ENCODE measurements around the gene GPR137B. TPM values are rescaled to one million over a fixed set of nuclear protein-coding genes. Genes with fewer than 3 reads are reported as not detected.

Gene GPR137B
- total and polyA plus RNA-seq, 3 experiments from 2014 or later, result 8.3 to 13.0 (median 8.8) TPM

- no peak for DNase-seq
- Histone ChIP-seq H3K9me3 (ENCODE audit: low read length) (no peaks in the 10 kb centered on the region), H3K36me3 (ENCODE audit: insufficient read depth, low read length) (no peaks in the 10 kb centered on the region), H3K27me3 (ENCODE audit: insufficient read depth, low read length, poor library complexity, severe bottlenecking) (no peaks in the 10 kb centered on the region), H3K27ac (ENCODE audit: low read depth, low read length) (no peak overlapping the region), H3K4me1 (ENCODE audit: insufficient read depth, low read length) (no peaks in the 10 kb centered on the region), H3K4me3 (ENCODE audit: low read length) (no peak overlapping the region)
- CTCF ChIA-PET, result interaction anchor here (0.9 to 1.7 kb wide), 4 partner anchors 173 to 374 kb away, joined by 3 to 5 read pairs (median 4); no protein-coding TSS in a partner anchor
- POLR2A ChIA-PET, result no interaction called here
- no peaks in the 10 kb centered on the region for H3K36me3 Mint-ChIP-seq
- H3K4me3 Mint-ChIP-seq, result no peak overlapping the region
- H3K4me1 Mint-ChIP-seq, result peaks cover 0 to 2% (median 0%) of the 10 kb centered on the region in 3 donors
- H3K27me3 Mint-ChIP-seq, result peaks cover 0 to 1% of the 10 kb centered on the region in 2 donors
- H3K27ac Mint-ChIP-seq, result no peak overlapping the region
- H3K9me3 Mint-ChIP-seq, result no peaks in the 10 kb centered on the region
Measured at GRCh38 chr1:236111527-236112331, 30.6 kb upstream of the GPR137B start.

- CTCF ChIA-PET, result interaction anchor here (0.9 to 1.1 kb wide), 2 partner anchors 173 to 340 kb away, joined by 4 read pairs; no protein-coding TSS in a partner anchor
- no peak overlapping the region for H3K4me3 ChIP-seq (ENCODE audit: low read length)
- POLR2A ChIA-PET, result no interaction called here
- no peaks in the 10 kb centered on the region for H3K9me3 Mint-ChIP-seq
- no peaks in the 10 kb centered on the region for H3K4me1 ChIP-seq (ENCODE audit: insufficient read depth, low read length)
- H3K9me3 ChIP-seq (ENCODE audit: low read length), result no peaks in the 10 kb centered on the region
- no peaks in the 10 kb centered on the region for H3K27me3 ChIP-seq (ENCODE audit: insufficient read depth, low read length, poor library complexity, severe bottlenecking)
- H3K27ac Mint-ChIP-seq, result no peak overlapping the region
- no peaks in the 10 kb centered on the region for H3K36me3 Mint-ChIP-seq
- peaks cover 0 to 2% (median 0%) of the 10 kb centered on the region in 3 donors for H3K4me1 Mint-ChIP-seq
- H3K36me3 ChIP-seq (ENCODE audit: insufficient read depth, low read length), result no peaks in the 10 kb centered on the region
- DNase-seq, result no peak
- H3K27me3 Mint-ChIP-seq, result peaks cover 0 to 1% of the 10 kb centered on the region in 2 donors
- no peak overlapping the region for H3K27ac ChIP-seq (ENCODE audit: low read depth, low read length)
- no peak overlapping the region for H3K4me3 Mint-ChIP-seq
Measured at GRCh38 chr1:236112332-236112627, 30.1 kb upstream of the GPR137B start.

GRCh38 chr1:236113324-236114032 is 28.9 kb upstream of the GPR137B start:
- no peaks in the 10 kb centered on the region for H3K9me3 Mint-ChIP-seq
- no peaks in the 10 kb centered on the region for H3K36me3 ChIP-seq (ENCODE audit: insufficient read depth, low read length)
- DNase-seq, result no peak
- H3K4me1 Mint-ChIP-seq, result peaks cover 0 to 2% (median 0%) of the 10 kb centered on the region in 3 donors
- no peak overlapping the region for H3K4me3 ChIP-seq (ENCODE audit: low read length)
- no peak overlapping the region for H3K27ac ChIP-seq (ENCODE audit: low read depth, low read length)
- H3K4me1 ChIP-seq (ENCODE audit: insufficient read depth, low read length), result no peaks in the 10 kb centered on the region
- H3K27me3 ChIP-seq (ENCODE audit: insufficient read depth, low read length, poor library complexity, severe bottlenecking), result no peaks in the 10 kb centered on the region
- H3K9me3 ChIP-seq (ENCODE audit: low read length), result no peaks in the 10 kb centered on the region
- H3K4me3 Mint-ChIP-seq, result no peak overlapping the region
- no peak overlapping the region for H3K27ac Mint-ChIP-seq
- peaks cover 0 to 1% of the 10 kb centered on the region in 2 donors for H3K27me3 Mint-ChIP-seq
- ChIA-PET CTCF (no interaction called here), POLR2A (no interaction called here)
- no peaks in the 10 kb centered on the region for H3K36me3 Mint-ChIP-seq

- Mint-ChIP-seq H3K4me1 (peaks cover 0 to 2% (median 0%) of the 10 kb centered on the region in 3 donors), H3K4me3 (no peak overlapping the region), H3K27ac (no peak overlapping the region), H3K9me3 (no peaks in the 10 kb centered on the region), H3K36me3 (no peaks in the 10 kb centered on the region), H3K27me3 (peaks cover 0 to 1% of the 10 kb centered on the region in 2 donors)
- DNase-seq, result no peak
- no peaks in the 10 kb centered on the region for H3K4me1 ChIP-seq (ENCODE audit: insufficient read depth, low read length)
- H3K36me3 ChIP-seq (ENCODE audit: insufficient read depth, low read length), result no peaks in the 10 kb centered on the region
- no peak overlapping the region for H3K4me3 ChIP-seq (ENCODE audit: low read length)
- no peak overlapping the region for H3K27ac ChIP-seq (ENCODE audit: low read depth, low read length)
- POLR2A ChIA-PET, result no interaction called here
- no peaks in the 10 kb centered on the region for H3K27me3 ChIP-seq (ENCODE audit: insufficient read depth, low read length, poor library complexity, severe bottlenecking)
- H3K9me3 ChIP-seq (ENCODE audit: low read length), result no peaks in the 10 kb centered on the region
- CTCF ChIA-PET, result no interaction called here
Measured at GRCh38 chr1:236114076-236114747, 28.1 kb upstream of the GPR137B start.

- Histone ChIP-seq H3K4me3 (ENCODE audit: low read length) (no peak overlapping the region), H3K27me3 (ENCODE audit: insufficient read depth, low read length, poor library complexity, severe bottlenecking) (no peaks in the 10 kb centered on the region), H3K4me1 (ENCODE audit: insufficient read depth, low read length) (peaks cover 14% of the 10 kb centered on the region), H3K9me3 (ENCODE audit: low read length) (no peaks in the 10 kb centered on the region), H3K36me3 (ENCODE audit: insufficient read depth, low read length) (no peaks in the 10 kb centered on the region), H3K27ac (ENCODE audit: low read depth, low read length) (no peak overlapping the region)
- H3K36me3 Mint-ChIP-seq, result no peaks in the 10 kb centered on the region
- peaks cover 21 to 27% (median 26%) of the 10 kb centered on the region in 3 donors for H3K4me1 Mint-ChIP-seq
- POLR2A ChIA-PET, result no interaction called here
- peaks cover 0 to 1% of the 10 kb centered on the region in 2 donors for H3K27me3 Mint-ChIP-seq
- DNase-seq, result no peak
- CTCF ChIA-PET, result no interaction called here
- no peaks in the 10 kb centered on the region for H3K9me3 Mint-ChIP-seq
- no peak overlapping the region for H3K4me3 Mint-ChIP-seq
- no peak overlapping the region for H3K27ac Mint-ChIP-seq
Measured at GRCh38 chr1:236117710-236118109, 24.6 kb upstream of the GPR137B start.

- no peak for DNase-seq
- no peaks in the 10 kb centered on the region for H3K9me3 Mint-ChIP-seq
- ChIA-PET POLR2A (no interaction called here), CTCF (no interaction called here)
- peak overlapping the region in 4 of 7 donors; percentile 24 to 83 (median 42) for H3K4me3 Mint-ChIP-seq
- Histone ChIP-seq H3K27ac (ENCODE audit: low read depth, low read length) (no peak overlapping the region), H3K27me3 (ENCODE audit: insufficient read depth, low read length, poor library complexity, severe bottlenecking) (no peaks in the 10 kb centered on the region), H3K9me3 (ENCODE audit: low read length) (no peaks in the 10 kb centered on the region), H3K36me3 (ENCODE audit: insufficient read depth, low read length) (no peaks in the 10 kb centered on the region), H3K4me1 (ENCODE audit: insufficient read depth, low read length) (peaks cover 14% of the 10 kb centered on the region), H3K4me3 (ENCODE audit: low read length) (no peak overlapping the region)
- peaks cover 0 to 6% of the 10 kb centered on the region in 2 donors for H3K27me3 Mint-ChIP-seq
- H3K4me1 Mint-ChIP-seq, result peaks cover 25 to 27% (median 26%) of the 10 kb centered on the region in 3 donors
- H3K36me3 Mint-ChIP-seq, result no peaks in the 10 kb centered on the region
- peak overlapping the region in 6 of 8 donors; percentile 10 to 81 (median 39) for H3K27ac Mint-ChIP-seq
Measured at GRCh38 chr1:236119943-236120484, 22.3 kb upstream of the GPR137B start.

GRCh38 chr1:236120721-236121153 is 21.6 kb upstream of the GPR137B start:
- Mint-ChIP-seq H3K4me3 (peak overlapping the region; percentile 62 to 84 (median 78)), H3K9me3 (no peaks in the 10 kb centered on the region), H3K4me1 (peaks cover 25 to 27% (median 26%) of the 10 kb centered on the region in 3 donors), H3K36me3 (peaks cover 0 to under 1% (median 0%) of the 10 kb centered on the region in 3 donors), H3K27ac (peak overlapping the region in 7 of 8 donors; percentile 11 to 87 (median 60)), H3K27me3 (peaks cover under 1 to 10% of the 10 kb centered on the region in 2 donors)
- H3K27me3 ChIP-seq (ENCODE audit: insufficient read depth, low read length, poor library complexity, severe bottlenecking), result no peaks in the 10 kb centered on the region
- ChIA-PET POLR2A (no interaction called here), CTCF (no interaction called here)
- no peaks in the 10 kb centered on the region for H3K9me3 ChIP-seq (ENCODE audit: low read length)
- DNase-seq, result peak in 1 of 5 donors; percentile 10
- H3K36me3 ChIP-seq (ENCODE audit: insufficient read depth, low read length), result no peaks in the 10 kb centered on the region
- H3K4me1 ChIP-seq (ENCODE audit: insufficient read depth, low read length), result peaks cover 14% of the 10 kb centered on the region
- H3K27ac ChIP-seq (ENCODE audit: low read depth, low read length), result no peak overlapping the region
- peak overlapping the region; percentile 46 for H3K4me3 ChIP-seq (ENCODE audit: low read length)

Measured in CD8-positive, alpha-beta memory T cell (primary cell).